H1 (cell line): Measurements from ENCODE around the gene RPL26. TPM values are rescaled to one million over a fixed set of nuclear protein-coding genes. Genes with fewer than 3 reads are reported as not detected.

Experiments
- CTCF ChIA-PET: fragments of 300-600 bp; sonication (Branson Sonifier 250); formaldehyde crosslinking; loops from one replicate; lab custom pipeline; 2021; ENCODE audit not compliant: partially characterized antibody; lab: Charles Lee
- POLR2A ChIA-PET: fragments of 300-600 bp; sonication (Branson Sonifier 250); formaldehyde crosslinking; loops from one replicate; lab custom pipeline; 2021; ENCODE audit warnings: inconsistent platforms; ENCODE audit not compliant: partially characterized antibody; lab: Charles Lee
- DNase-seq, 2 experiments: peaks; one replicate each; pipeline versions ENCODE4 v3.0.0 to v3.0.0-alpha.2; 2010 to 2022; ENCODE audit warnings: low spot score in 2 of 2, low read depth in 1 of 2, mixed read lengths in 1 of 2
- FAIRE-seq: peaks from 2 replicates; lab custom pipeline; 2011; peaks lifted over from hg19 to GRCh38; lab: Jason Lieb, UNC
- H2AFZ ChIP-seq: 2 replicates; pipeline ENCODE4 v1.8.1; 2012; ENCODE audit warnings: low read length, inconsistent platforms
- H2AK5ac ChIP-seq: 2 replicates; pipeline ENCODE4 v1.6.1; 2013; ENCODE audit warnings: low read depth, low read length
- H2BK120ac ChIP-seq: replicated peaks from 2 replicates; pipeline ENCODE3; 2013; ENCODE audit warnings: low read depth, low read length, inconsistent platforms
- H2BK12ac ChIP-seq: 2 replicates; pipeline ENCODE4 v1.6.1; 2013; ENCODE audit warnings: low read depth, low read length
- H2BK15ac ChIP-seq: 2 replicates; pipeline ENCODE4 v1.6.1; 2013; ENCODE audit warnings: low read length
- H2BK20ac ChIP-seq: 2 replicates; pipeline ENCODE4 v1.6.1; 2013; ENCODE audit warnings: low read length
- H2BK5ac ChIP-seq: 2 replicates; pipeline ENCODE4 v1.6.1; 2013; ENCODE audit warnings: low read depth, low read length
- H3K14ac ChIP-seq: 2 replicates; pipeline ENCODE4 v1.6.1; 2013; ENCODE audit warnings: inconsistent platforms; ENCODE audit not compliant: insufficient read length
- H3K18ac ChIP-seq: 2 replicates; pipeline ENCODE4 v1.6.1; 2013; ENCODE audit warnings: low read length; ENCODE audit errors: extremely low read depth
- H3K23ac ChIP-seq: 2 replicates; pipeline ENCODE4 v1.6.1; 2013; ENCODE audit warnings: inconsistent platforms; ENCODE audit not compliant: insufficient read length
- H3K23me2 ChIP-seq: 2 replicates; pipeline ENCODE4 v1.6.1; 2013; ENCODE audit warnings: low read depth, low read length
- H3K27ac ChIP-seq: 2 replicates; pipeline ENCODE4 v1.6.1; 2011; ENCODE audit warnings: low read depth, low read length, inconsistent platforms
- H3K27me3 ChIP-seq, 4 experiments: replicated peaks in 1 of 4; 1 replicate in 1 of 4; 2 replicates in 3 of 4; pipeline versions ENCODE4 v1.6.1 to v1.8.1; 2011 to 2013; ENCODE audit warnings: low read length in 3 of 4, mild to moderate bottlenecking in 3 of 4, inconsistent platforms in 2 of 4, mixed read lengths in 2 of 4, moderate library complexity in 1 of 4; ENCODE audit not compliant: control insufficient read depth in 3 of 4, insufficient read depth in 3 of 4; ENCODE audit errors: extremely low read depth in 1 of 4
- H3K36me3 ChIP-seq, 4 experiments: 2 replicates each; pipeline versions ENCODE4 v1.6.1 to v1.8.1; 2011 to 2013; ENCODE audit warnings: mild to moderate bottlenecking in 4 of 4, low read length in 3 of 4, moderate library complexity in 2 of 4, control low read depth in 1 of 4, inconsistent platforms in 1 of 4; ENCODE audit not compliant: insufficient read depth in 4 of 4, control insufficient read depth in 2 of 4
- H3K4ac ChIP-seq: replicated peaks from 2 replicates; pipeline ENCODE3; 2013; ENCODE audit warnings: low read length, low read depth, mixed read lengths, inconsistent platforms; ENCODE audit not compliant: insufficient read length
- H3K4me1 ChIP-seq, 4 experiments: replicated peaks in 1 of 4; 1 replicate in 1 of 4; 2 replicates in 3 of 4; pipeline versions ENCODE4 v1.6.1 to v1.8.1; 2011 to 2013; ENCODE audit warnings: low read length in 3 of 4, inconsistent platforms in 2 of 4, mixed read lengths in 1 of 4; ENCODE audit not compliant: insufficient read depth in 4 of 4, control insufficient read depth in 3 of 4
- H3K4me2 ChIP-seq, 2 experiments: 2 replicates each; pipeline versions ENCODE4 v1.6.1 to v1.8.1; 2011 to 2013; ENCODE audit warnings: low read depth in 2 of 2, low read length in 2 of 2, control low read depth in 1 of 2, inconsistent platforms in 1 of 2, mild to moderate bottlenecking in 1 of 2; ENCODE audit not compliant: insufficient read depth in 1 of 2
- H3K4me3 ChIP-seq, 4 experiments: fragments of 200-600, 300-600 bp in 1 of 4; sonication (generic), shearing (Covaris generic), sonication (Bioruptor Twin) in 1 of 4; 2 replicates each; pipeline versions ENCODE4 v1.5.1 to v1.8.1; 2011 to 2016; ENCODE audit warnings: low read length in 4 of 4, low read depth in 3 of 4, control low read depth in 2 of 4, inconsistent platforms in 2 of 4, mild to moderate bottlenecking in 2 of 4, mixed read lengths in 1 of 4, moderate library complexity in 1 of 4; ENCODE audit not compliant: insufficient read depth in 2 of 4; ENCODE audit errors: extremely low read depth in 1 of 4
- H3K56ac ChIP-seq: replicated peaks from 2 replicates; pipeline ENCODE3; 2013; ENCODE audit warnings: low read depth, mild to moderate bottlenecking, mixed read lengths, low read length, inconsistent platforms; ENCODE audit not compliant: insufficient read length
- H3K79me1 ChIP-seq: 2 replicates; pipeline ENCODE4 v1.6.1; 2013; ENCODE audit warnings: low read depth, low read length, control low read depth
- H3K79me2 ChIP-seq, 2 experiments: 2 replicates each; pipeline versions ENCODE4 v1.6.1 to v1.8.1; 2012 to 2013; ENCODE audit warnings: low read length in 2 of 2, mild to moderate bottlenecking in 2 of 2, inconsistent platforms in 1 of 2; ENCODE audit not compliant: insufficient read depth in 2 of 2, control insufficient read depth in 1 of 2
- H3K9ac ChIP-seq, 4 experiments: replicated peaks in 1 of 4; 1 replicate in 1 of 4; 2 replicates in 3 of 4; pipeline versions ENCODE4 v1.6.1 to v1.8.1; 2011 to 2013; ENCODE audit warnings: low read depth in 3 of 4, low read length in 3 of 4, control low read depth in 2 of 4, mild to moderate bottlenecking in 2 of 4, moderate library complexity in 2 of 4, inconsistent platforms in 1 of 4; ENCODE audit errors: extremely low read depth in 1 of 4
- H3K9me3 ChIP-seq, 2 experiments: 2 replicates each; pipeline versions ENCODE4 v1.6.1 to v1.8.1; 2012 to 2013; ENCODE audit warnings: mild to moderate bottlenecking in 2 of 2, moderate library complexity in 2 of 2, control low read depth in 1 of 2, inconsistent platforms in 1 of 2, low read depth in 1 of 2, low read length in 1 of 2, mixed read lengths in 1 of 2; ENCODE audit not compliant: insufficient read depth in 2 of 2
- H4K20me1 ChIP-seq, 2 experiments: replicated peaks in 1 of 2; 2 replicates each; pipeline versions ENCODE3 to v1.8.1; 2011 to 2013; ENCODE audit warnings: inconsistent platforms in 2 of 2, low read length in 2 of 2, mild to moderate bottlenecking in 1 of 2; ENCODE audit not compliant: insufficient read depth in 2 of 2, control insufficient read depth in 1 of 2
- H4K5ac ChIP-seq: 2 replicates; pipeline ENCODE4 v1.6.1; 2013; ENCODE audit warnings: low read length, low read depth, mixed read lengths, inconsistent platforms; ENCODE audit not compliant: insufficient read length
- H4K8ac ChIP-seq: 2 replicates; pipeline ENCODE4 v1.8.0; 2013; ENCODE audit warnings: mild to moderate bottlenecking, moderate library complexity, low read length, inconsistent platforms; ENCODE audit not compliant: insufficient read depth; ENCODE audit errors: extremely low read depth
- H4K91ac ChIP-seq: replicated peaks from 2 replicates; pipeline ENCODE3; 2013; ENCODE audit warnings: low read length, mixed read lengths, inconsistent platforms; ENCODE audit not compliant: insufficient read length
- CBX8 ChIP-seq: fragments of 300-800, 300-1000 bp; sonication (generic); IDR thresholded peaks from 2 replicates; pipeline ENCODE4 v1.7.1; 2016; ENCODE audit warnings: low read depth, low read length, borderline replicate concordance
- CHD2 ChIP-seq: IDR thresholded peaks from 2 replicates; pipeline ENCODE4 v1.6.1; 2012; ENCODE audit warnings: low read length, improper control_type of control experiment
- JUND ChIP-seq: IDR thresholded peaks from 2 replicates; pipeline ENCODE4 v1.6.1; 2011; ENCODE audit warnings: mild to moderate bottlenecking, improper control_type of control experiment, low read length
- SIX5 ChIP-seq: IDR thresholded peaks from 2 replicates; pipeline ENCODE4 v1.6.1; 2011; ENCODE audit warnings: mild to moderate bottlenecking, low read depth, low read length
- WGBS, 2 experiments: shearing (Covaris generic) in 1 of 2; methylation state at CpG; one replicate each; pipeline versions ENCODE4 v1.1.6 to v1.1.7; 2013 to 2015; ENCODE audit warnings: low lambda C conversion rate in 2 of 2, mixed read lengths in 2 of 2, inconsistent platforms in 1 of 2, low coverage in 1 of 2, missing lambda C conversion rate in 1 of 2; ENCODE audit not compliant: insufficient replicate concordance in 2 of 2, insufficient coverage in 1 of 2, insufficient read length in 1 of 2; ENCODE audit errors: extremely low coverage in 1 of 2, missing lambda C conversion rate in 1 of 2; 5-methylcytosine and 5-hydroxymethylcytosine counted together
- polyA plus RNA-seq, 7 experiments: library from polyadenylated mRNA; depleted of rRNA in 3 of 7; stranded (reverse) in 5 of 7; unstranded in 2 of 7; fragments of >200 nt in 5 of 7; fragments of 200-250 nt in 2 of 7; gene quantifications; 1 replicate in 5 of 7; 2 replicates in 1 of 7; 4 replicates in 1 of 7; pipeline versions ENCODE4 v1.2.1 to v1.2.3, GENCODE V29; 2011 to 2013; ENCODE audit warnings: missing spikeins in 2 of 7, mixed read lengths in 2 of 7
- total RNA-seq: library from RNA; stranded (reverse); fragmentation: NEBNext Ultra II Directional; extraction: Animal tissue kit (Norgen Biotek cat#: 25700); gene quantifications from 2 replicates; pipeline ENCODE4 v1.2.1, GENCODE V29; 2021
- TF ChIP-seq, protein P1 (sequence below): IDR thresholded peaks from 2 replicates; pipeline ENCODE4 v1.6.1; 2012; ENCODE audit warnings: low read length, inconsistent platforms

RPL26 gene
- total and polyA plus RNA-seq, 2 of the 8 experiments (the other 6 are each of a cell fraction or from before 2014, with no cell fraction given) = 1,963 to 2,554 TPM

DNA sequence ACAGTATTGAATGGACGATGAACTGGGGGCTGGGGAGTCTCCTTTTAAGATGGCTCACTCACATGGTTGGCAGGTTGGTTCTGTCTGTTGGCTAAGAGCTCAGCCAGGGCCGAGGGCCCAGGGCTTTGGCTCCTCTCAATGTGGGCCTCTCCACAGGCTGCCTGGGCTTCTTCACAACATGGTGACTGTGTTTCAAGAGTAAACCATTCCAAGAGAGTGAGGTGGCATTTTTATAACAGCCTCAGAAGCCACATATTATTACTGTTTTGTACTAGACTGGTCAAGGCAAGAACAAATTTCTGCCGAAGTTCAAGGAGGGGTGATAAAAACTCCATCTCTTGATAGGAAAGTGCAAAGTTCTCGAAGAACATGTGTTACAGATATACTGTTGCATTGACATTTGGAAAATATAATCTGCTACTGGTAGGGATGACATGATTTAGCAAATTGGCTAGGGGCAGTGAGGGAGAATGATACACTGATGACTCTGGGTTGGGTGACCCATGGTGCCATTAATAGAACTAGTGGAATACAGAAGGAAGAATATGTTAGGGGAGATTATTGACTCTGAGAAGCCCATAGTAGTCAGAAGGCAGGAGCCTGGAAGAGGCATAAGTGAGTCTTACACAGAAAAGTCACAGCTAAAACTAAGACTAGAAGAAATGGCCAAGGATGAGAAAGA lies 20.2 kb downstream of the RPL26 start:
- H3K18ac ChIP-seq = no peak overlapping the region
- H3K4ac ChIP-seq = no peak overlapping the region
- no peak overlapping the region for H3K14ac ChIP-seq
- H2AFZ ChIP-seq = no peak overlapping the region
- TF ChIP-seq CBX8 = no peak
- TF ChIP-seq JUND = no peak
- no peak for TF ChIP-seq CHD2
- TF ChIP-seq, protein P1, sequence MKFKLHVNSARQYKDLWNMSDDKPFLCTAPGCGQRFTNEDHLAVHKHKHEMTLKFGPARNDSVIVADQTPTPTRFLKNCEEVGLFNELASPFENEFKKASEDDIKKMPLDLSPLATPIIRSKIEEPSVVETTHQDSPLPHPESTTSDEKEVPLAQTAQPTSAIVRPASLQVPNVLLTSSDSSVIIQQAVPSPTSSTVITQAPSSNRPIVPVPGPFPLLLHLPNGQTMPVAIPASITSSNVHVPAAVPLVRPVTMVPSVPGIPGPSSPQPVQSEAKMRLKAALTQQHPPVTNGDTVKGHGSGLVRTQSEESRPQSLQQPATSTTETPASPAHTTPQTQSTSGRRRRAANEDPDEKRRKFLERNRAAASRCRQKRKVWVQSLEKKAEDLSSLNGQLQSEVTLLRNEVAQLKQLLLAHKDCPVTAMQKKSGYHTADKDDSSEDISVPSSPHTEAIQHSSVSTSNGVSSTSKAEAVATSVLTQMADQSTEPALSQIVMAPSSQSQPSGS = no peak
- no peak for TF ChIP-seq SIX5
- no peak overlapping the region for H3K27ac ChIP-seq
- ChIA-PET CTCF (no interaction called here), POLR2A (interaction anchor here (0.6 to 4.0 kb wide), 9 partner anchors 9 to 23 kb away, joined by 3 to 36 read pairs (median 4); partner anchors contain the start of gene KRABD2)
- H2BK120ac ChIP-seq = no peak overlapping the region
- no peak overlapping the region for H2BK20ac ChIP-seq
- H3K9ac ChIP-seq = no peak overlapping the region
- 95% methylated on average over 4 of the region's 4 CpGs; no CpG with 5 or more reads in 1 of the 2 experiments for WGBS, 2 experiments
- no peaks in the 10 kb centered on the region for H3K27me3 ChIP-seq
- H4K91ac ChIP-seq = no peak overlapping the region
- no peaks in the 10 kb centered on the region for H3K79me1 ChIP-seq
- H3K56ac ChIP-seq = no peak overlapping the region
- H3K79me2 ChIP-seq = no peaks in the 10 kb centered on the region
- no peaks in the 10 kb centered on the region; the same call in 1 of the 2 replicates for H3K23me2 ChIP-seq
- no peak overlapping the region for H2BK15ac ChIP-seq
- H3K4me3 ChIP-seq = no peak overlapping the region
- H2BK12ac ChIP-seq = no peak overlapping the region
- no peak overlapping the region for H2BK5ac ChIP-seq
- no peak overlapping the region for H3K23ac ChIP-seq
- no peak for FAIRE-seq
- no peak overlapping the region for H2AK5ac ChIP-seq
- no peak for DNase-seq
- peaks cover 0 to 5% (median 1%) of the 10 kb centered on the region in 4 experiments; a peak in 1 of 7 replicates for H3K4me1 ChIP-seq
- H4K5ac ChIP-seq = no peak overlapping the region
- no peaks in the 10 kb centered on the region for H4K20me1 ChIP-seq
- no peaks in the 10 kb centered on the region for H3K9me3 ChIP-seq
- H3K4me2 ChIP-seq = no peak overlapping the region
- H4K8ac ChIP-seq = no peak overlapping the region
- no peaks in the 10 kb centered on the region for H3K36me3 ChIP-seq
